Measurements from ENCODE around the gene CAPN5.
"Not testable (repeated sequence)": the region's sequence is repeated elsewhere in the genome, so short reads cannot be mapped to it uniquely, and the experiment has no call there.

Gene CAPN5

DNA sequence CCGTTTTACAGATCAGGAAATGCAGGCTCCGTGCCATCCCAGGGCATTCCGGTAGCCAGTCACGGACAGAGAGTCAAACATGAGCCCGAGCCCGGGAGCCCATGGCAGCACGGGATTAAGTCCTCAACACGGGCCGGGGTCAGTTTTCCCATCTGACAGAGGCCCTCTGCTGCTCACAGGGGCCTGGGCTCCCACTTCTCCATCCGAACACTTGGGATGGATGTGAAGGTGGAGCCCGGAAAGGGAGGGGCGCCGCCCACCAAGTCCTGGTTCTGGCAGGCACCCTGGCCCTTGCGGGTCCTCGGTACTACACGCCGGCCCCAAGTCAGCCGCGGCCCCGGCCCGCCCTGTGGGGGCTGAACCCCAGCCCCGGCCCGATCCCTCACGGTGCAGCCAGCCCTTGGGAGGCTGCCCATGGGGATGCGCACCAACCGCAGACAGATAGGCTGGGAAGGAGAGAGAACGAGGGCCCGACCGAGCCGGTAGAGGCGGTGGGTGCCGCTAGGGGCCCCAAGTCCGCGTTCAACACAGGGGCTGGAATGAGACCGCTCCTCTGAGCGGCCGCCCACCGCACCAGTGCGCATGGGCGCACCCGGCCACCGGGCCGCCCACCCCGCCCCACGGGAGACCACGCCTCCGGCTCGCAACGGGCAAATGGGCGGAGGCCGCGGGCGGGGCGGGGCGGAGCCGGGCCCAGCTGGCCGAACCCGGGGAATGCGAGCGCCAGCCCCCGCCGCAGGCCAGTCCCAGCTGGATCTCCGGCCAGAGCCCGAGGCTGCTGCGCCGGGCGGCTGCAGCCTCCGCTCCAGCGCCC lies at the start of gene CAPN5:
Gene CAPN5 (plus strand): TSS at position 743 of the 814 bp plus-strand sequence. CDS start 17,916 bp downstream, outside the sequence.
- peak within 1 kb of the TSS; percentile 81 for H3K4me3 ChIP-seq
- peak; percentile 92 for DNase-seq (ENCODE audit: low spot score)
- H3K27ac ChIP-seq: peak within 1 kb of the TSS; percentile 90 to 94
- TF ChIP-seq, protein P1, sequence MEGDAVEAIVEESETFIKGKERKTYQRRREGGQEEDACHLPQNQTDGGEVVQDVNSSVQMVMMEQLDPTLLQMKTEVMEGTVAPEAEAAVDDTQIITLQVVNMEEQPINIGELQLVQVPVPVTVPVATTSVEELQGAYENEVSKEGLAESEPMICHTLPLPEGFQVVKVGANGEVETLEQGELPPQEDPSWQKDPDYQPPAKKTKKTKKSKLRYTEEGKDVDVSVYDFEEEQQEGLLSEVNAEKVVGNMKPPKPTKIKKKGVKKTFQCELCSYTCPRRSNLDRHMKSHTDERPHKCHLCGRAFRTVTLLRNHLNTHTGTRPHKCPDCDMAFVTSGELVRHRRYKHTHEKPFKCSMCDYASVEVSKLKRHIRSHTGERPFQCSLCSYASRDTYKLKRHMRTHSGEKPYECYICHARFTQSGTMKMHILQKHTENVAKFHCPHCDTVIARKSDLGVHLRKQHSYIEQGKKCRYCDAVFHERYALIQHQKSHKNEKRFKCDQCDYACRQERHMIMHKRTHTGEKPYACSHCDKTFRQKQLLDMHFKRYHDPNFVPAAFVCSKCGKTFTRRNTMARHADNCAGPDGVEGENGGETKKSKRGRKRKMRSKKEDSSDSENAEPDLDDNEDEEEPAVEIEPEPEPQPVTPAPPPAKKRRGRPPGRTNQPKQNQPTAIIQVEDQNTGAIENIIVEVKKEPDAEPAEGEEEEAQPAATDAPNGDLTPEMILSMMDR (IDR thresholded peaks at IDR 0.05): no peak

DNA sequence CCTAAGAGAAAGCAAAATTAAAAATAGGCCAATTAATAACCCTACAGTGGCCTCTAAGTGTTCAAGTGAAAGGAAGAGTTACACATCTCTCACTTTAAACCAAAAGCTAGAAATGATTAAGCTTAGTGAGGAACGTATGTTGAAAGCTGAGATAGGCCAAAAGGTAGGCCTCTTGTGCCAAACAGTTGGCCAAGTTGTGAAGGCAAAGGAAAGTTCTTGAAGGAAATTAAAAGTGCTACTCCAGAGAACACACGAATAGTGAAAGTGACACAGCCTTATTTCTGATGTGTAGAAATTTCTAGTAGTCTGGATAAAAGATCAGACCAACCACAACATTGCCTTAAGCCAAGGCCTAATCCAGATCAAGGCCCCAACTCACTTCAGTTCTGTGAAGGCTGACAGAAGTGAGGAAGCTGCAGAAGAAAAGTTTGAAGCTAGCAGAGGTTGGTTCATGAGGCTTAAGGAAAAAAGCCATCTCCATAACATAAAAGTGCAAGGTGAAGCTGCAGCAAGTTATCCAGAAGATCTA lies 48.3 kb upstream of the CAPN5 start:
- not testable (repeated sequence) for DNase-seq (ENCODE audit: low spot score); H3K4me3 ChIP-seq; H3K27ac ChIP-seq

DNA sequence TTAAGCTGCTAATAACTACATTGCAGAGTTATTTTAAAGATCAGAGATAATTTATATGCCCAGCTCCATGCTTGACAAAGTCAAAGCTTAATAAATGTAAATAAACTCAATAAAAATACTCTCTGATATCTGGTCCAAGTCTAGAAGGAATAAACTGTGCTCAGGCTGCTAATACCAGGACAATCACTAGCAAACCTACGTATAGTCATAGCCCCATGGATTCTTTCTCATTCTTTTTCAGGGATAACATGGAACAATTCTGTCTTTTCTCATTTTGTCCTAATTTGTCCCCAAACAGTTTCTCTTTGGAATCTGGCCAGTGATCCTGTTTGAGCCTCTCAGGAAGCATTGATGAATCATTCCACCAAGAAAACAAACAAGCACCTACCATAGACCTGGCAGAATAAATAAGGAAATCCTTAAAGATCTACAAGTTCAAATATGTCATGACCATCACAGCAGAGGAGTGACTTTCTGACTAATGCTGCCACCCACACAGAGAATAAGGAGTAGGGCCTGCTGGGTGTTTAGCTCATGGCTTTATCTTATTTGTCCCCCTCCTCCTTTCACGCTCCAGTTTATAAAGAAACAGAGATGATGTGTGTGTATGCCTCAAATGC lies 46.7 kb upstream of the CAPN5 start:
- H3K27ac ChIP-seq: no peak overlapping the region

DNA sequence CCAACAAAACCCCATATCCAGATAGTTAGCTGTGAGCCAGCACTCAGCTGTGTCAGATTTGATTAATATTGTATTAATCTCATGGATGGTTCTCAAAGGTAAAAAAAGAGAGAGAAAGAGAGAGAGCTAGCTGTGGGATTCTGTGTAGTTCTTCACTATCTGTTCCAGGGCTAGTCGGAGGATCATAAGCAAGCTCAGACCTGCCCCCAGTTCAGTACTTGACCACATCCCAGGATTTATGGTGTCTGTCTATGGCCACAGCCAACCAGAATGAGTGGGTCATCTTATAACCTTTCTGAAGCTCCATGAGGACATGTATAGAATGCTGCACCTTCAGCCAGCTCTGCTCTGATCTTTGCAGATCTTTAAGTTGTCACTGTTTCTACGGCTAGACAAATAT lies 46.0 kb upstream of the CAPN5 start:
- TF ChIP-seq, protein P1 (IDR thresholded peaks at IDR 0.05): no peak
- Histone ChIP-seq H3K27ac (no peak overlapping the region), H3K4me3 (no peak overlapping the region)
- DNase-seq (ENCODE audit: low spot score): no peak

More for the DNA sequence above, 46.7 kb upstream of the CAPN5 start:
- no peak for DNase-seq (ENCODE audit: low spot score)
- TF ChIP-seq, protein P1 (IDR thresholded peaks at IDR 0.05): no peak
- no peak overlapping the region for H3K4me3 ChIP-seq

DNA sequence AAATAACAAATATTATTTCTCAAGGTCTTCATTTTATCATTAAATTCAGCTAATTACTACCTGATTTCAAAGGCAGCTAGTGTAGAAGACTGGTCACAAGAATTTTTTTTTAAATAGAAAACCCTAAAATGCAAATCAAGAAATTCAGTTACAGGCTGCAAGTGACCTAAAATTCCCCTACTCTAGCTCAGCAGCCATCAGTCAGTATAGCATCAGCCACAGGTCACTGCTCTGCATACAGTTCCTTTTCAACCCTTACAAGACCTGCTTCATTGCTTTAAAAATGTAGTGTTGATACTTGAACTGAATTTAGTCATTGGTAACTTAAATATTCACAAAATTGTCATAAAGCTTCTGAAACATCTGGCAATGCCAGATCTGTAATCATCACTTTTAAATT lies 42.0 kb upstream of the CAPN5 start:
- H3K27ac ChIP-seq: no peak overlapping the region
- no peak for DNase-seq (ENCODE audit: low spot score)
- no peak overlapping the region for H3K4me3 ChIP-seq
- TF ChIP-seq, protein P1 (IDR thresholded peaks at IDR 0.05): no peak

DNA sequence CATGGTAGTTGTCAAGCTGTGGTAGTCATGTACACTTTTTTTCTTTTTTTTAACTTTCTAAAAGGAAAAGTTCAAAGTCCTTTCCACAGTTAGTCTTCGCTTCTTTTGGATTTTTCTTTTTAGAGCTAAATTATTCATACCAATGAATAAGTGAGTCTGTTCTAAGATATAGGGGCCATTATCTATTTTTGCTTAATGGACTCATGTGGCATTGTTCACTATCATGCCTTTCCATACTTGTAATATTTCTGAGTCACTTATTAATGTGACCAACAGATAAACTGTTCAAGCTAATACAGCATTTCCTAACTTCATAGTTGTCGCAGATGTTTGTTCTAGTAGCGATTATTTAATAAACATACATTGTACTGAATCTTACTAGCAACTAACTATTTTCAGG lies 40.5 kb upstream of the CAPN5 start:
- Histone ChIP-seq H3K27ac (no peak overlapping the region), H3K4me3 (no peak overlapping the region)
- TF ChIP-seq, protein P1 (IDR thresholded peaks at IDR 0.05): no peak
- DNase-seq (ENCODE audit: low spot score): no peak

DNA sequence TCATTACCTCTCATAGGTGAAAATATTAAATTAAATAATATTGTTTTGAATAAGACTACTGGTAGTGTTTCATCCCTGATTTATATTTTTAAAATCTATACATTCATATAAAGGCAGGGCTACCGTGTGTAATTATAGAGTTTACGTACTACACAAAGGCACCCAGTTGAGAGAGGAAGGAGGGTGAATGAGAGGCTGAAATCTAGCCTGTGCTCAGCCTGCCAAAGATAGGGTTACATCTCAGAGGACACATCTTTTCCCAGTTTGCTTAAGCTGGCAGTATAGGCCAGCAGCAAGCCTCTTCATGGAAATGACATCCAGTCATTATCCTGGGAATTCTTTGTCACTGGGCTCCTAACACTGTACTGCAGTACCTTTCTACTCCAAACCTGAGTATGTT lies 40.0 kb upstream of the CAPN5 start:
- TF ChIP-seq, protein P1 (IDR thresholded peaks at IDR 0.05): no peak
- Histone ChIP-seq H3K4me3 (no peak overlapping the region), H3K27ac (no peak overlapping the region)
- DNase-seq (ENCODE audit: low spot score): no peak
